Activated CD4-positive, alpha-beta T cell treated with anti-CD3 and anti-CD28 coated beads, Interleukin-2, amount 50 U/mL, for 4 hours (primary cell): ENCODE data around the gene GADD45G.

ENCODE experiments used
- DNase-seq, 2 experiments: peaks; one replicate each; pipeline ENCODE4 v3.0.0-alpha.2; 2020

The GADD45G gene

DNA sequence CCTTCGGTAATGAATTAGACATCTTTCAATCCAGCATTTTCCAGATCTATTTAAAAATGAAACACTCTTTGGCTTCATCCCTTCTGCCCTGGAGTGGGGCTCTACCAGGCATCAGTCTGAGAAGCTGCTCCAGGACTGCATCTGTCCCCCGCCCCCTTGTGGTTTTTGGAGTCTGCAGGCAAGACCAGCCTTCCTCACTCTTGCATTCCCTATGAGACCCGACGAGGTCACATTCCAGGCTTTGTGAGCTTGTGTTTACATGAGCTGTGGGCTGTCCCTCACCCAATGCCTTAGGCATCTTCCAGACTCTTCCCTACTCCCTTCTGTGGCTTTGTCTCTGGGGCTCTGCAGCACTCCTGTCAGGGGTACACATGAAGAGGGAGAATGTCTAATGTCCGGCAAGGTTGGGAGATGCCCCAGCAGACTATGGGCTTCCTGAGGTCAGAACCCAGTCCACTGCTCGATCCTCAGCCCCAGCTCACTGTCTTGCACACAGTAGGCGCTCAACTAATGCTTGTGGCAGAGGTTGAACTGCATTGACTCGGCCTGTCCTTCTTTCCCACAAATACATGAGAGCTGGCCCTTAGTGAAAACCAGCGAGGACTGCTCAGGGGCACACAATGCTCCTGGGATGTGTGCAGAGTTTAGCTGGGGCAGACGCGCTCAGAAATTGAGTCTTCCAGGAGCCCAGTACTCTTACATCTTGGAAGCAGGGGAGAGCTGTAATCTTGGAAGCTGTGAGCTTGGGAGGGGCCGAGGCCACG is 11.7 kb upstream of the GADD45G start:
- DNase-seq, result no peak

- peak; percentile 57 to 59 for DNase-seq
Observed at GRCh38 chr9:89593727-89594427, 10.9 kb upstream of the GADD45G start.

- no peak for DNase-seq
Observed at GRCh38 chr9:89594811-89595550, 9.8 kb upstream of the GADD45G start.

DNA sequence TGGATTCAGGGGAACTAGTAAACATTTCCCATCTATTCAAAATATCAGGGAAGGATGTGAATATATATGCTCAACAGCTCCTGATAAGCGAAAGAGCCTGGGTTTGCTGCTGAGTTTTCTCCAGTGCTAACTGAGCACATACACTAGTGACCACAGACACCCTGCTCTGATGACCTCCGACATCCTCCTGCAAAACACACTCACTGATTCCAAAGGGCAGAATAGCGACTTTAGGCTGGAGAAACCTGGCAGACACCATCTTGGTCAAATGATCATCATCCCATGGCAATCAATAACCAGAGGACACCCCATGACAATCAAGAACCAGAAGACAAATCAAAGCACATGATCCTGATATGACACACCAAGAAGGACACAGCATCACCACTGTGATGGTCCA is 9.2 kb upstream of the GADD45G start:
- DNase-seq, result no peak

DNA sequence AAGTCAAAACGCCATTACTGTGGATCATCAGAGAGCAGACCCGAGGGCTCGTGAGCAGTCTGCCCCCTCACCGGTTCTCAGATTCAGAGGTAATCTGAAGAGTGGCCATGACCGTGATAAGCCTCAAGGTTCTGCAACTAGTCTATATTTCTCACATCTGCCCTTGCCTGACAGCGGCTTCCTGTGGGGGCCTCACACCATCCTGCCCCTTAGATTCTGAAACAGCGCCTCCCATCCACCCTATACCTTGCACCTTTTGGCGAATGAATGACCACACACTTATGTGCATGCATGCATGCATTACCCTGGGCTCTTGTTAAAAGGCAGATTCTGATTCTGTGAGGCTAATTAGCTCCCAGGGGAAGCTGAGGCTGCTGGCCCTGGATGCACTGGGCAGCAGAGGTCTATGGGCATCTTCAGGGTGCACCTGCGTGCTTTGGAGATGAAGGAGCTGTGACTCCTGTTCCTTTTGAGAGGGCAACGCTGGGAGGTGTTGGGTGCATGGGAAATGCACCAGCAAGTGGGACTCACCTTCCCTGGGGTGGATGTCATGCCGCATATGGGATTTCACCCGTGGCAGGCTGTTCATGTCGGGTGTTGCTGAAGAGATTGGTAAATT is 7.8 kb upstream of the GADD45G start:
- DNase-seq, result no peak

DNA sequence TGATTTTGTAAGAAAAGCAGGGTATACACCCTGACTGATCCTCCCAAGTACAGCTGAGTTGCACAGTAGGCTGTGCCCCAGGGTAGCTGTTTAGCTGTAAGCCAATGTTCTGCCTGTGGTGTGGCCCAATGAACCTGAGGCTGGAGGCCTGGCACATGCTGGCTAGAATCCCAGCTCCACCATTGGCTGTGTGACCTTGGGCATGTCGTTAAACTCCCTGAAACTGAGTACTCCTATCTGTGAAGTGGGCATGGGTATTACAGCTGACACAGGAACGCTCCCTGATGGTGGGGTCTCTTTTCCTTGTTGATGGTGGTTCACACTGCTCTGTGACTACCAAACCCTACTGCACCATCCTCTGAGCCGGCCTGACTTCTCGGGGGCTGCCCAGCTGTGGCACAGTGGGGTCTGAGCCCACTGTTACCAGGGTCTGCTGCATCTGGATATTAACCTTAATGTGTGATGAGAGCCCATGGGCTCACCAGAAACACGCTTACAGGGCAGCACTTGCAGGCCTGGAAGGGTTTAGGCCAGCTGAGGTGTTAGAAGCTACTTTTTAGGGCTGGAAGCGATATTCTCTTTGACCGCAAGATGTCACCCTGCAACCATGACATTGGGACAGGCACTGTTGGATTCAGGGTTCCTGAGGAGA is 7.0 kb upstream of the GADD45G start:
- DNase-seq, result peak; percentile 48 to 56

- DNase-seq, result no peak
Observed at GRCh38 chr9:89598363-89598713, 6.5 kb upstream of the GADD45G start.

DNA sequence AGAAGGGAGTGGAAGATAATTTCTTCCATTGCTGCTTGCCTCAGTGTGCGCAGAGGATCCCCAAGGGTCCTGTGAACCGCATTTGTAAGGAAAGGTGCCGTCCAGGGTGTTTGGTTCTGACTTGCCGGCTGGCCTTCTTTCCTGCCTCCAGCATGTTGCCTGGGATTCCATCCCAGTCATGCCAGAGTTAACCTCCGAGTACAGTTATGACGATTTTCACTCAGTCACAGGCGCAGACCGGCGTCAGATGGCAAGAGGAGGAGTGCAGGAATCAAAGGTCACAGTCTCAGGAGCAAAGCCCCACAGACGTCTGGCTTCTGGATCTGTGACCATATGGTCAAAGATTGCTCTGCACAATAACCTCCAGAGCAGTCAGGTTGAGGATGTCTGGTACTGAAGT is 5.9 kb upstream of the GADD45G start:
- no peak for DNase-seq

GRCh38 chr9:89600831-89601230 is 4.0 kb upstream of the GADD45G start:
- no peak for DNase-seq

- no peak for DNase-seq
Observed at GRCh38 chr9:89601306-89601705, 3.5 kb upstream of the GADD45G start.

- no peak for DNase-seq
Observed at GRCh38 chr9:89601856-89602562, 2.8 kb upstream of the GADD45G start.

DNA sequence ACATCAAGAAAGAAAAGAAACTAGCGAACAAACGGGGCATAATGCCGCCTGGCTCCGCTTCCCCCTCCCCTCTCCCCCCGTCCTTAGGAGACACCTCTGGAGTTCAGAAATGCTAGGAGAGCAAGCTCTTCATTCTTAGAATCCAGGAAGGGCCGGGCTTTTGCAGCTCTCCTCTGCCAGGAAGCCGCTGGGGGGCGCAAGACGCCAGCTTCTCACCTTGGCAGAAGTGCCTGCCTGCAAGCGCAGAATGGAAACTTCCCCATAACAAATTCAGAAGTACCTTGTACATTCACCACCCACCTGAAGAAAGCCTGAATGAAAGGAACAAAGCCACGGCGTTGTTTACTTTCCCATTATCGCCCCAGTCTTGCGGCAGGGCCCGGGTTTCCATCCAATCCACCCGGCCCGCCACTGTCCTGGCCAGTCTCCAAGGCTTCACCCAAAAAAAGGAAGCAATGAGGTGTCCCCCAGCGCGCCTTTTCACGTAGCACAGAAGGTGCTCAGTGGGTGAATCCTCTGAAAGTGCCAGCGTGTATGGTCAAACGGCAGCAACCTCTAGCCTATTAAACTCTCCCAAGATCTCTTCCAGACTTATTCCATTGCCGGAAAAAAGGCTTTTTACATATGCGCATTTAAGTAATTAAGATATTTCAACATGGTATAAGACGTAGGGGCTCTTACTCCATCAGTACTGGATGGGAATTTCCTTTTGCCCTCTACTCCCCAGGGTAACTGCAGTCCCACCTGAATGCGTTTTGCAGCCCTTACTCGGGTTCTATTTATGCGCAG is 1.6 kb upstream of the GADD45G start:
- DNase-seq, result peak; percentile 89 to 90

- DNase-seq, result peak; percentile 5 to 7
Observed at GRCh38 chr9:89603767-89604665, 796 bp upstream of the GADD45G start.

DNA sequence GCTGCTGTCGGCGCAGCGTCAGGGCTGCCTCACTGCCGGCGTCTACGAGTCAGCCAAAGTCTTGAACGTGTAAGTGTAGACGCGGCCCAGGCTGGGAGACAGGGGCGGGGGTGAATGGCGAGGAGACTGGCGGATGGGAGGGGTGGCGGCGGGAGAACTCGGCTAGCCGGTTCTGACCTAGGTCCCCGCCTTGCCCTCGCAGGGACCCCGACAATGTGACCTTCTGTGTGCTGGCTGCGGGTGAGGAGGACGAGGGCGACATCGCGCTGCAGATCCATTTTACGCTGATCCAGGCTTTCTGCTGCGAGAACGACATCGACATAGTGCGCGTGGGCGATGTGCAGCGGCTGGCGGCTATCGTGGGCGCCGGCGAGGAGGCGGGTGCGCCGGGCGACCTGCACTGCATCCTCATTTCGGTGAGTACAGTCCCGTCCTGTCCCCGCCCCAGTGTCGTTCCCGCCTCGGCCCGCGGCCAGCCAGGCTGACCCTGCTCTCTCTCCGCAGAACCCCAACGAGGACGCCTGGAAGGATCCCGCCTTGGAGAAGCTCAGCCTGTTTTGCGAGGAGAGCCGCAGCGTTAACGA is 745 bp downstream of the GADD45G start:
- DNase-seq, result peak; percentile 56 to 68

DNA sequence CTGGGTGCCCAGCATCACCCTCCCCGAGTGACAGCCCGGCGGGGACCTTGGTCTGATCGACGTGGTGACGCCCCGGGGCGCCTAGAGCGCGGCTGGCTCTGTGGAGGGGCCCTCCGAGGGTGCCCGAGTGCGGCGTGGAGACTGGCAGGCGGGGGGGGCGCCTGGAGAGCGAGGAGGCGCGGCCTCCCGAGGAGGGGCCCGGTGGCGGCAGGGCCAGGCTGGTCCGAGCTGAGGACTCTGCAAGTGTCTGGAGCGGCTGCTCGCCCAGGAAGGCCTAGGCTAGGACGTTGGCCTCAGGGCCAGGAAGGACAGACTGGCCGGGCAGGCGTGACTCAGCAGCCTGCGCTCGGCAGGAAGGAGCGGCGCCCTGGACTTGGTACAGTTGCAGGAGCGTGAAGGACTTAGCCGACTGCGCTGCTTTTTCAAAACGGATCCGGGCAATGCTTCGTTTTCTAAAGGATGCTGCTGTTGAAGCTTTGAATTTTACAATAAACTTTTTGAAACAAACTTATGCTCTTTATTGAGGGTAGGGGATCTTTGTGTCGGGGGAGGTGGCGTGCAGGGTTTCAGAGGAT is 1.3 kb downstream of the GADD45G start:
- peak; percentile 6 to 8 for DNase-seq

DNA sequence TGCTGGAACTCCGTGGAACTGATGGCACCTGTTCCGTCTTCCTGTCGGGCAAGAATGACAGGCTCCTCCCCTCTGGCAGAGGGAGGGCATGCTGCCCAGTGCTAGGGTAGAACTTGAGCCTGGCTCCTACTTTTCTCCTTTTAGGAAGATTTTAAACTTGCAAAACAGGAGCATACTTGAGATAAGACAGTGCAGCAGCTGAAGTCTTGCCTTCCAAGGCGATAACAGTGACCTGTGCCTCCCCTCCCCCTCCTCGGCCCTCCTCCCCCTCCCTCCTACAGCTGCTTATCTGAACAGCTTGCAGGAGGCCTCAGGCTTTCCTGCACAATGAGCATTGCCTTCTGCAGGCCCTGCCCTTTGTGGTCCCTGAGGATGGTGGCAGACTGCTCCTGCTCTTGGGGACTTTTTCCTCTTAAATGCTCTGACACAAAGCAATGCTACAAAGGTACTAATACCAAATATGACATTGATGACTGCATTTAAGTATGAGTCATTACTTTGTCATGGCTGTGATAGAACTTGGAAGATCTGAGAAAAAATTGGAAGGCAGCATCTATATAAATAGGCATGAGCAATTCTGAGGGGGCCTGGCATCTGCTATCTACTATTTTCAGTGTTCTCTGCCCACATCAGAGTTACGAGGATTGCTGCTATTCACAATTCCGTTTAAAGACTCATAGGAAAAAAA is 2.0 kb downstream of the GADD45G start:
- peak; percentile 4 to 12 for DNase-seq

DNA sequence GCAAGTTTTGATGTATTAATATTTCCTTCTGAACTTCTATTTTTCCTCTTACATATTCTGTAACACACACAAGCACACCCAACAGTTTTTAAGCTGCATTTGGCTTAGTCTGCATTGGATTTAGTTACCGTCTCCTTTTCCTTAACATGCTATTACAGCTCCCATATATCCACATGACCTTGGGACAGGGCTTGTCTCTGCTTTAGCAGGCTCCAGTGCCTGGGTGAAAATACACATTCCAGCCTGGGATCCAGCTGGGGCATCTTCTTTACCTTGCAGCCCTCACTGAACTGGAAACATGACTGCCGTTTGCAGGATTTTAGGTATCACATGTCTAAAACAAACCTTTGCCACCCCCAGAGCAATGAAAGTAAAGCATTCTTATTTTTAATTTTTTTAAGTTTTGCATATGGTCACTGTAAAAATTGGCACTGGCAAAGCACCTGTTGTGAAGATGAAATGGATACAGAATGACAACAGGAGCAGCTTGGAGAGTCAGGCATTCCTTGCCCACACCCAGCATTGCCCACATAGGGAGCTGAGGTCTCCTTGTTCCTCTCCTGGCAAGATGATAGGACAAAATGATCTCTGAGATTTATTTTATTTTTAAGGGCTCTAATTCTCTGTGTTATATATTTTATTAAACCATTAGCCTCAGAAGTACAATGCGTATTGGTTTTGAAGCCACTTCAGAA is 4.0 kb downstream of the GADD45G start:
- DNase-seq, result no peak

DNA sequence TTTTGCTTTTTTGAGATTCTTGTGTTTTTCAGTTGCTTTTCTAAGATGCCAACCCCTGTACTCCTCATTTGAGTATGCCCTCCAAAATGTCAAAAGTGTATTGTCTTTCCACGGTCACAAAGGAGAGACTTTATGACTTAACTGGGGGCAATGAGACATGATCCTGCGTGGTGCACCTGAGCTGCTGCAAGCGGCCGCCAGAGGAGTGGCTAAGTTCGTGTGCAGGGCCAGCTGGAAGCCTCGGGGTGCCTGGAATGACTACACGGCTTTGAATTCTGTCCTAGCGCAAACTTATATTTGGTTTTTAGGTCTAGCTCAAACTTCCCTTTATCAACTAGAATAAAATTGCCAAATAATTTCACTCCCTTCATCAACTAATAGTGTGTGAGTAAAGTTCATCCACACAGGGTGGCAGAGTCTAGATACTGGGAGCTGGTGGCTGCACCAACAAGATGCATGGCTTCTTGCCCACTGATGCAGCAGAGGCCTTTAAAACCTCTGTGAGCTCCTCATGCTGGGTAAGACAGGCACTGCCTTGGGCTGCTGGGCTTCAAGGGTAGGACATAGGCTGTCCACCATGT is 4.7 kb downstream of the GADD45G start:
- DNase-seq, result no peak
